H9 (cell line): ENCODE data around the gene FAM193B. TPM values are rescaled to one million over a fixed set of nuclear protein-coding genes. Genes with fewer than 3 reads are reported as not detected.

Source experiments
- DNase-seq: peaks from one replicate; pipeline ENCODE4 v3.0.0-alpha.2; 2017
- H2AFZ ChIP-seq: one replicate; pipeline ENCODE4 v1.6.1; 2013; ENCODE audit warnings: mild to moderate bottlenecking, low read length, control low read depth, moderate library complexity
- H2AK5ac ChIP-seq: 2 replicates; pipeline ENCODE4 v1.6.1; 2013; ENCODE audit warnings: low read length, control low read depth, mixed read lengths; ENCODE audit not compliant: insufficient read length
- H2BK120ac ChIP-seq: one replicate; pipeline ENCODE4 v1.6.1; 2013; ENCODE audit warnings: low read depth, mild to moderate bottlenecking, low read length, control low read depth, inconsistent platforms; ENCODE audit not compliant: poor library complexity, severe bottlenecking
- H2BK12ac ChIP-seq: 2 replicates; pipeline ENCODE4 v1.6.1; 2013; ENCODE audit warnings: low read length, control low read depth, mixed read lengths, low read depth; ENCODE audit not compliant: insufficient read length
- H2BK15ac ChIP-seq: 2 replicates; pipeline ENCODE4 v1.6.1; 2013; ENCODE audit warnings: low read depth, low read length, control low read depth
- H2BK20ac ChIP-seq: one replicate; pipeline ENCODE4 v1.6.1; 2013; ENCODE audit warnings: low read depth, mild to moderate bottlenecking, low read length, control low read depth, inconsistent platforms; ENCODE audit not compliant: poor library complexity, severe bottlenecking
- H2BK5ac ChIP-seq: 2 replicates; pipeline ENCODE4 v1.6.1; 2013; ENCODE audit warnings: low read length, control low read depth, mixed read lengths; ENCODE audit not compliant: insufficient read length
- H3K14ac ChIP-seq: 2 replicates; pipeline ENCODE4 v1.6.1; 2013; ENCODE audit warnings: low read length, control low read depth; ENCODE audit not compliant: insufficient read depth
- H3K18ac ChIP-seq: 2 replicates; pipeline ENCODE4 v1.6.1; 2013; ENCODE audit warnings: low read depth, mild to moderate bottlenecking, mixed read lengths, low read length, control low read depth; ENCODE audit not compliant: insufficient read length
- H3K23ac ChIP-seq: 2 replicates; pipeline ENCODE4 v1.6.1; 2013; ENCODE audit warnings: low read length, control low read depth, mixed read lengths, low read depth; ENCODE audit not compliant: insufficient read length
- H3K23me2 ChIP-seq: 2 replicates; pipeline ENCODE4 v1.6.1; 2013; ENCODE audit warnings: low read depth, mild to moderate bottlenecking, mixed read lengths, low read length, control low read depth; ENCODE audit not compliant: insufficient read length, poor library complexity, severe bottlenecking
- H3K27ac ChIP-seq: 2 replicates; pipeline ENCODE4 v1.5.1; 2013; ENCODE audit warnings: low read length, control low read depth, mixed read lengths, low read depth; ENCODE audit not compliant: insufficient read length
- H3K27me3 ChIP-seq: 2 replicates; pipeline ENCODE4 v1.6.1; 2013; ENCODE audit warnings: low read length, control low read depth, inconsistent platforms; ENCODE audit not compliant: insufficient read depth
- H3K4ac ChIP-seq: 2 replicates; pipeline ENCODE4 v1.6.1; 2013; ENCODE audit warnings: low read depth, mild to moderate bottlenecking, control low read depth, inconsistent platforms, low read length, moderate library complexity
- H3K4me1 ChIP-seq: 2 replicates; pipeline ENCODE4 v1.6.1; 2013; ENCODE audit warnings: low read length, control low read depth, inconsistent platforms; ENCODE audit not compliant: insufficient read depth
- H3K4me2 ChIP-seq: 2 replicates; pipeline ENCODE4 v1.6.1; 2013; ENCODE audit warnings: low read length, control low read depth, mixed read lengths; ENCODE audit not compliant: insufficient read length, insufficient read depth
- H3K56ac ChIP-seq: 2 replicates; pipeline ENCODE4 v1.6.1; 2013; ENCODE audit warnings: low read depth, mild to moderate bottlenecking, mixed read lengths, low read length, control low read depth; ENCODE audit not compliant: insufficient read length
- H3K79me1 ChIP-seq: 2 replicates; pipeline ENCODE4 v1.6.1; 2013; ENCODE audit warnings: low read depth, mild to moderate bottlenecking, moderate library complexity, low read length, control low read depth, inconsistent platforms; ENCODE audit not compliant: insufficient read depth, poor library complexity, severe bottlenecking
- H3K79me2 ChIP-seq: 2 replicates; pipeline ENCODE4 v1.6.1; 2013; ENCODE audit warnings: low read length, control low read depth, inconsistent platforms; ENCODE audit not compliant: insufficient read depth
- H3K9ac ChIP-seq: 2 replicates; pipeline ENCODE4 v1.6.1; 2013; ENCODE audit warnings: low read length, control low read depth, mixed read lengths; ENCODE audit not compliant: insufficient read length; ENCODE audit errors: extremely low read depth
- H3K9me3 ChIP-seq: one replicate; pipeline ENCODE4 v1.6.1; 2013; ENCODE audit warnings: low read depth, low read length, inconsistent platforms; ENCODE audit not compliant: control insufficient read depth
- H3T11ph ChIP-seq: one replicate; pipeline ENCODE4 v1.6.1; 2013; ENCODE audit warnings: mild to moderate bottlenecking, low read length, control low read depth, inconsistent platforms
- H4K20me1 ChIP-seq: one replicate; pipeline ENCODE4 v1.6.1; 2013; ENCODE audit not compliant: control insufficient read depth, insufficient read length, insufficient read depth
- H4K5ac ChIP-seq: 2 replicates; pipeline ENCODE4 v1.6.1; 2013; ENCODE audit warnings: low read depth, mild to moderate bottlenecking, mixed read lengths, low read length, control low read depth; ENCODE audit not compliant: insufficient read length
- H4K8ac ChIP-seq: replicated peaks from 2 replicates; pipeline ENCODE4 v1.6.1; 2013; ENCODE audit warnings: low read length, control low read depth, mixed read lengths, low read depth; ENCODE audit not compliant: insufficient read length
- H4K91ac ChIP-seq: 2 replicates; pipeline ENCODE4 v1.6.1; 2013; ENCODE audit warnings: low read depth, mild to moderate bottlenecking, moderate library complexity, mixed read lengths, low read length, control low read depth; ENCODE audit not compliant: insufficient read length
- H3K27ac Mint-ChIP-seq, 3 experiments: 2 replicates in 2 of 3; 3 replicates in 1 of 3; pipeline ENCODE4 v1.8.0; 2020 to 2021; ENCODE audit warnings: mixed read lengths in 3 of 3, mild to moderate bottlenecking in 1 of 3, moderate library complexity in 1 of 3
- H3K27me3 Mint-ChIP-seq: 2 replicates; pipeline ENCODE4 v1.8.0; 2021; ENCODE audit warnings: low read depth, mild to moderate bottlenecking, moderate library complexity, mixed read lengths
- H3K36me3 Mint-ChIP-seq, 3 experiments: 2 replicates in 2 of 3; 3 replicates in 1 of 3; pipeline ENCODE4 v1.8.0; 2020 to 2021; ENCODE audit warnings: low read depth in 3 of 3, mixed read lengths in 3 of 3; ENCODE audit not compliant: insufficient read depth in 1 of 3
- H3K4me1 Mint-ChIP-seq, 2 experiments: 2 replicates each; pipeline ENCODE4 v1.8.0; 2020; ENCODE audit warnings: mixed read lengths in 2 of 2
- H3K4me3 Mint-ChIP-seq, 2 experiments: 2 replicates in 1 of 2; 3 replicates in 1 of 2; pipeline ENCODE4 v1.8.0; 2020 to 2021; ENCODE audit warnings: mild to moderate bottlenecking in 2 of 2, mixed read lengths in 2 of 2, moderate library complexity in 1 of 2
- H3K9me3 Mint-ChIP-seq, 2 experiments: 2 replicates in 1 of 2; 3 replicates in 1 of 2; pipeline ENCODE4 v1.8.0; 2020; ENCODE audit warnings: mild to moderate bottlenecking in 2 of 2, mixed read lengths in 2 of 2, moderate library complexity in 1 of 2
- CTCF ChIP-seq: fragments of 200-600 bp; sonication (generic); conservative IDR thresholded peaks from 3 replicates; pipeline ENCODE4 v1.8.0; 2021; ENCODE audit warnings: antibody characterized with exemption, mild to moderate bottlenecking
- WGBS: extraction: QIAGEN DNeasy Blood & Tissue Kit; methylation state at CpG from one replicate; pipeline ENCODE4 v1.1.7; 2013; ENCODE audit warnings: missing lambda C conversion rate, low lambda C conversion rate, mixed read lengths; ENCODE audit not compliant: insufficient read length; ENCODE audit errors: extremely low coverage; 5-methylcytosine and 5-hydroxymethylcytosine counted together
- total RNA-seq: library from RNA; stranded (reverse); gene quantifications from 2 replicates; pipeline ENCODE4 v1.2.1, GENCODE V29; 2021

The FAM193B gene
- total RNA-seq, 1 experiment from 2014 or later = 71.5 TPM

DNA sequence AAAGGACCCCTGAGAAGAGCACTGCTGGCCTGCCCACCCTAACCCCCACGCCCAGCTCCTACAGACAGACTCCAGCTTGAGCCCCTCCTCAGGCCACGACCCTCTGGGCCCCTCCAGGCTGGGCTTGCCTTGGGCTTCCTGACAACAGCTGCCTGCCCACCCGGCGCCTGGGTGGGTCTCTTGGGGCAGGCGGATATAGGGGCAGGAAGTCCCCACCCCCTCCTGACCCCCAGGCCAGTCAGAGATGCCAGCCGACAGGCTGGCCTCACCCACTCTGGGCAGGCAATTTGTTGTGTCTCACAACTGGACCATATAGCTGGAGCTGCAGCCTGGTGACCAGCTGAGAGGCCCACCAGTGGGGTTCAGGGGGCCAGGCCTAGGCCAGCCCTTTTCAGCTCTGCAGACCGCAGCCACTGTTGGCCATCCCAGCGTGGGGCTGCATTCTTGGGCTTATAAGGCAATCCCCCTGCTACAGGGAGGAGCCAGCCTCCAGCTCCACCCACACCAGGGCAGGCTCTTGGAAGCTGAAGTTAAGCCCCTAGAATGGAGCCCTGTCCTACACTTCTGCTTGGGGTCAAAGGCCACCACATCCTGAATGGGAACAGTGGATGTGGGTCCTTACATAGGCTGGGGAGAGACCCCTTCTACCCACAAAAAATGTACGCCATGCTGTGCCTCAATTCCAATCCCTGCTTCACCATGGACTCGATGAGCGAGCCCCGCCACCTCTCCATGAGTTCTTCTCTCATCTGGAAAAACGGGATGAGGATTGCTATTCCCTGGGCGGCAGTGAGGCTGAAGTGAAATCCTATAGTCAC, 58.9 kb downstream of the FAM193B start:
- peak overlapping the region; percentile 42 for H3K14ac ChIP-seq
- no peak overlapping the region for H2AFZ ChIP-seq
- H3K23ac ChIP-seq = no peak overlapping the region
- H3K79me1 ChIP-seq = no peaks in the 10 kb centered on the region
- peak overlapping the region; percentile 87 for H4K91ac ChIP-seq
- no peaks in the 10 kb centered on the region for H3K79me2 ChIP-seq
- H2BK120ac ChIP-seq = peak overlapping the region; percentile 63
- H3K4me1 ChIP-seq = peaks cover 5% of the 10 kb centered on the region; the same call in 1 of the 2 replicates
- no peak overlapping the region for H3K56ac ChIP-seq
- H2BK20ac ChIP-seq = no peak overlapping the region
- peak overlapping the region; percentile 39 for H3K4me2 ChIP-seq
- H2AK5ac ChIP-seq = no peak overlapping the region
- H3K36me3 Mint-ChIP-seq = peaks cover 19 to 34% (median 29%) of the 10 kb centered on the region in 3 experiments
- no CpG with 5 or more reads among the region's 14 CpGs for WGBS
- peaks cover 32 to 54% of the 10 kb centered on the region in 2 experiments for H3K4me1 Mint-ChIP-seq
- no peak overlapping the region for H4K5ac ChIP-seq
- no peak overlapping the region for H3T11ph ChIP-seq
- no peaks in the 10 kb centered on the region; the same call in 1 of the 2 replicates for H3K27me3 ChIP-seq
- DNase-seq = peak; percentile 92
- TF ChIP-seq CTCF = no peak
- peak overlapping the region; percentile 75 to 84 for H3K4me3 Mint-ChIP-seq
- H3K9me3 ChIP-seq = no peaks in the 10 kb centered on the region
- peaks cover 27% of the 10 kb centered on the region for H3K27me3 Mint-ChIP-seq
- H2BK5ac ChIP-seq = no peak overlapping the region
- no peak overlapping the region for H2BK12ac ChIP-seq
- no peak overlapping the region; the same call in 1 of the 2 replicates for H3K4ac ChIP-seq
- peak overlapping the region; percentile 95 for H3K18ac ChIP-seq
- H3K27ac Mint-ChIP-seq = peak overlapping the region; percentile 95 to 98 (median 95); a peak in 5 of 7 replicates
- no peak overlapping the region for H3K9ac ChIP-seq
- H3K23me2 ChIP-seq = peaks cover 4% of the 10 kb centered on the region
- H3K27ac ChIP-seq = peak overlapping the region; percentile 5
- H2BK15ac ChIP-seq = no peak overlapping the region
- no peaks in the 10 kb centered on the region; a peak in 1 of 5 replicates for H3K9me3 Mint-ChIP-seq
- no peaks in the 10 kb centered on the region for H4K20me1 ChIP-seq
- H4K8ac ChIP-seq = no peak overlapping the region
